Stromal cell of bone marrow (primary cell): Measurements from ENCODE around the gene VWA3A.
"Not testable (repeated sequence)": the region's sequence is repeated elsewhere in the genome, so short reads cannot be mapped to it uniquely, and the experiment has no call there.

Source experiments
- DNase-seq: peaks from one replicate; pipeline ENCODE4 v3.0.0-alpha.2; 2012; ENCODE audit warnings: low read depth

VWA3A gene

DNA sequence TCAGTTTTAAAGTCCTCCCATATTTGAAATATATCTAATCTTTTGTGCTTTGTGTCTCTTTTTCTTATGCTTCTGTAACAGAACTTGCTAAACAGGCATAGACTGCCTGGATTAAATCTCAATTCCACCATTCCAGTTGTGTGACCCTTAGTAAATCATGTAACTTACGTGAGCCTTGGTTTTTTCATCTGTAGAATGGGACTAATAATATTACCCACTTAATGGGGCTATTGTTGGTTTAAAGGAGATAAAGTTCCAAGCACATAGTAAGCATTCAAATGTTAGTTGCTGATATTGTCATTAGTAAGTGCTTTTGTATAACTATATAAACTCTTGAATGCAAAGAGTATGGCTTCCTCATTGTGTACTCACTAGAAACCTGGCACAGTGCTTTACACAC, 5.9 kb upstream of the VWA3A start:
- no peak for DNase-seq

DNA sequence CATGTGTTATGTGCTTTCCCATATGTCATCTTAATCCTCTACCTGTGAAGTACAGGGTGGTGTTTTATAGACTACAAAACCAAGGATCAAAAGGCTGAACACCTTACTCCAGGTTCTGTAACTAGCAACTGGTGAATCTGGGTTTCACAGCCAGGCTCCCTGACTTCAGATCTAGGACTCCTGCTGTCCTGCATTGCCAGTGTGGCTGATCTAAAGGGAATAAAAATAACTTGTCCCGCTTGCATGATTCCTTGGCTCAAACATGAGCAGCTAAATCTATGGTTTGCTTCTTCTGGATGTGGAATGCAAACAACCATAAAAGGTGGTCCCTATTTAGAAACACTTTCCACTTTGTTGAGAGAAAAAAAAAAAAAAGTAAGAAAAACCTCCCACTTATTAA, 3.7 kb upstream of the VWA3A start:
- DNase-seq, result no peak

- no peak for DNase-seq
Observed at GRCh38 chr16:22089910-22090309, 2.4 kb upstream of the VWA3A start.

- DNase-seq, result no peak
Observed at GRCh38 chr16:22091721-22092120, 620 bp upstream of the VWA3A start.

GRCh38 chr16:22093331-22093730, 990 bp downstream of the VWA3A start:
- DNase-seq, result no peak

GRCh38 chr16:22093996-22094395, 1.7 kb downstream of the VWA3A start:
- DNase-seq, result no peak

- peak; percentile 25 for DNase-seq
Observed at GRCh38 chr16:22098405-22099255, 6.3 kb downstream of the VWA3A start.

- no peak for DNase-seq
Observed at GRCh38 chr16:22099256-22099975, 7.1 kb downstream of the VWA3A start.

DNA sequence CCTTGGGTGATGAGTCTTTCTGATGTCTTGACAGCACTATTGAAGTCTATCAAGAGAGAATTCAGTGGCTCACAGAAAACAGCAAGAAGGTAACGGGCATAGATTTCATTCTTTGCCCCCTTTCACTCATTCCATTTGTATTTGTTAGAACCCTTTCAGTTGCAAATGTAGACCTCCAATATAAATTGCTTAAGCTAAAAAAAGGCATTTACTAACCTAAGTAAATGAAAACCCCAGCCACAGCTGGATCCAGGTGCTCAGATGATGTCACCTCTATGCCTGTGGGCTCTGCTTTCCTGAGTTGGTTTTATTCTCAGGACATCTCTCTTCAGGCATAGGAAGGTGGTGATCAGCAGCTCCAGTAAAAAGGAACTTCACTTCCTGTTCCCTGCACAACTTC, 11.1 kb downstream of the VWA3A start:
- no peak for DNase-seq

DNA sequence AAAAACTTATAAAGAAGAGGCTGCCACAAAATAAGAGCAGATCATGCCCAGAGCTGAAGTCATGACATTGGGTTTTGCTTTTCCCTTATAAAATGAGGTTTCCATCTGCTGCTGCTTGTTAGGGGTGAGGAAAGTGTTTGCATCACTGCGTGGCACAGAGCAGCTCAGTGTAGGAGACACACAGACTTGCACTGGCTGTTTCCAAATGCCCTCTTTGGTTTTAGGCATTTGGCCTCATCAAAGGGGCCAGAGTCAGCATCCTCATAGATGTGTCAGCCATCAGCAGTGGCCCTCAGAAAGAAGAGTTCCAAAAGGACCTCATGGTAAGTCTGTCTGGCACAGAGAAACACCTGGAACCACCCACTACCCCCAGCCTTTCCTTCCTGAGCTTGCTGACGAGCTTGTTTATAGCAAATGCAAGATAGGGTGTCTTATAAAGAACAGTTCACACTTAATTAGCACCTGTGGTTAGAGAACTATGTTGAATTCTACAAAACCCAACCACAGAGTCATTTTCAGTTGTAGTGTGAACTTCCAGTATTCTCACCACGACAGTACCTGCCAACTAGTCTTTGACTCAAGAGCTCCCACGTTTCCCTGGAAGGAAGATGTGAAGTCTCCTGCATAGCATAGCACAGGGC, 17.0 kb downstream of the VWA3A start:
- no peak for DNase-seq

GRCh38 chr16:22111629-22112028, 19.3 kb downstream of the VWA3A start:
- DNase-seq, result not testable (repeated sequence)

- no peak for DNase-seq
Observed at GRCh38 chr16:22116095-22116700, 23.9 kb downstream of the VWA3A start.

DNA sequence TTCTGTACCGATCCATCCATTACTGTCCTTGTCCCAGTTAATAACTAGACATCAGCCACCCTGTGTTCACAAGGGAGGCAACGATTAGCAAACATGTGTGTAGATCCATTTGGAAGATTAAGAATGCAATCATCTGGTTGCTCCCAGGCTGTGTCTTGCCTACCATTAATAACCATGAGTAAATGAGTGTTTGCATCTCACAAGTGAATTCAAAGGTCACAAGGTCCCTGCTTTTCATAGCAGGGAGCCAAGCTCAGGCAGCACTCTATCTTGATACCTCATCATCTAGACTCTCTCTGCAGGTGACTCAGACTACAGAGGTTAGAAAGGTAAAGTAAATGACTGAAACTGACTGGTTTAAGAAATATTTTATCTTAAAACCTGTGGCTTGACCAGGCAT, 25.3 kb downstream of the VWA3A start:
- DNase-seq, result no peak

GRCh38 chr16:22120440-22120839, 28.1 kb downstream of the VWA3A start:
- DNase-seq, result no peak

DNA sequence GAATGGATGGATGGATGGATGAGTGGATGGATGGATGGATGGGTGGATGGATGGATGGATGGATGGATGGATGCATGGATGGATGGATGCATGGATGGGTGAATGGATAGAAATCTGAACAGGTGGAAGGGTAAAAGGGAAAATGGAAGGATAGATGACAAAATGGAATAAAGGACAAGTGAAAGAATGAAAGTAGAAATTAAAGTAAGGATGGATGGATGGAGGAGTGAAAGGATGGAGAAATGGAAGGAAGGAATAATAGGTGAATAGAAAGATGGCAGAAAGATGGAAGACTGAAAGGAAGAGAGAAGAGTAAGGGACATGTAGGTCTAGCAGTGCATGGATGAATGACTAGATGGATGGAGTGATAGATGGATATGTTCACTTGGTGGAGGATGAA, 29.9 kb downstream of the VWA3A start:
- DNase-seq, result no peak

- no peak for DNase-seq
Observed at GRCh38 chr16:22123146-22123545, 30.8 kb downstream of the VWA3A start.

DNA sequence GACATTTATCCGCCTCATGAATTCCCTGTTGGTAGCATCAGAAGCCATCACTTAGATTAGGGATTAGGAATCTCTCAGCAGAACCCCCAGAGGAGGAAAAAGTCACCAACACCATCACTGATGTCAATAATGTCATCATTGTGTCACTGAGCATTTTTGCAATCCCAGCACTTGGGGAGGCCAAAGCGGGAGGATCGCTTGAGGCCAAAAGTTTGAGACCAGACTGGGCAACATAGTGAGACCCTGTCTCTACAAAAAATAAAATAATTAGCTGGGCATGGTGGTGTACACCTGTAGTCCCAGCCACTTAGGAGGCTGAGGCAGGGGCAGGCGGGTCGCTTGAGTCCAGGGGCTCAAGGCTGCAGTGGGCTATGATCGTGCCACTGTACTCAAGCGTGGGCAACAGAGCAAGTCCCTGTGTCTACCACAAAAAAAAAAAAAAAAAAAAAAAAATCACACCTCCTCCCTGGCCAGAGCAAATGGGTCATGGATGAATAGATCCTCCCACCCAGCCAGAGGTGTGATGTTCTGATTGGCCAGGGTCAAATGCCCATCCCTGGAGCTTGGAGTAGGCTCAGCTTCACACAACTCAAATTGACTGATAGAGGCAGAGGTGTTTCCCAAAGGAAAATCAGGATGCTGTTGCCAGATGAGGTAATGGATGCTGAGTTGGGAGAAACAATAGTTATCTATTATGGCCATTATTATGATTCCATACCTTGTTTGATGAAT, 31.6 kb downstream of the VWA3A start:
- DNase-seq, result no peak

GRCh38 chr16:22124583-22125284, 32.4 kb downstream of the VWA3A start:
- DNase-seq, result no peak

DNA sequence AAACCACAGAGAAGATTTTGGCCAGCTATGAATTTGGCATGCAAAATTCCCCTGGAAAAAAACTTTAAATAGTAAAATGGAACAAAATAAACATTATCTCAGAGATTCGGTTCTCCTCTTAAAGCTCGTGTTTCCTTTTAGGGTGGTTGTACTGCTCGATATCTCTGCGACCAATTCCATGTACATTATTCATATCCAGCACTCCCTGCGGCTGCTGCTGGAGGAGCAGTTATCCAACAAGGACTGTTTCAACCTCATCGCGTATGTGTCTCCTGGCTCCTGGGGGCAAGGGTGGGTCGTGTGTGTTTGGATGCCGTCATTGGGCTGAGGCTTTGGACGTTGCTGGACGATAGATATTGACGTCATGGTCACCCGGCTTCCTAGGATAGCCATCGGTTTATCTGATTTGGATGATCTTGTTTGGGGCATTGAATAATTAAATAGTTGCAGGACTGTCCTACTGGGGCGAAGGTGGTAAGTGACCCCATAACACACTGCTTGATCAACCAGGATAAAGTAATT, 33.8 kb downstream of the VWA3A start:
- peak; percentile 21 for DNase-seq

DNA sequence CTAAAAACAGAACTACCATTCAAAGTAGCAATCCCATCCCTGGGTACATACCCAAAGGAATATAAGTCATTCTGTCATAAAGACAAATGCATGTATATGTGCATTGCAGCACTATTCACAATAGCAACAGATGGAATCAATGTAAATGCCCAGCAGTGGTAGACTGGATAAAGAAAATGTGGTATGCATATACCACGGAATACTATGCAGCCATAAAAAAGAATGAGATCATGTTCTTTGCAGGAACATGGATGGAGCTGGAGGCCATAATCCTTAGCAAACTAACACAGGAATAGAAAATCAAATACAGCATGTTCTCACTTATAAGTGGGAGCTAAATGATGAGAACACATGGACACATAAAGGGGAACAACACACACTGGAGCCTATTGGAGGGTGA, 36.2 kb downstream of the VWA3A start:
- not testable (repeated sequence) for DNase-seq

GRCh38 chr16:22130528-22130927, 38.2 kb downstream of the VWA3A start:
- no peak for DNase-seq
